BJ (cell line): ENCODE measurements around the gene SLC6A17. TPM values are rescaled to one million over a fixed set of nuclear protein-coding genes. Genes with fewer than 3 reads are reported as not detected.

Experiments
- CTCF ChIA-PET: fragments of 350-600 bp; formaldehyde crosslinking; extraction: SDS; loops from one replicate; lab custom pipeline; 2021; ENCODE audit warnings: antibody characterized with exemption, inconsistent platforms; lab: Yijun Ruan, JAX
- POLR2A ChIA-PET: fragments of 300-600 bp; sonication (Branson Sonifier 250); formaldehyde crosslinking; extraction: SDS; loops from one replicate; lab custom pipeline; 2021; ENCODE audit warnings: antibody characterized with exemption; lab: Charles Lee
- DNase-seq: peaks from one replicate; pipeline ENCODE4 v3.0.0-alpha.2; 2011; ENCODE audit warnings: low read depth
- H3K27me3 ChIP-seq: 2 replicates; pipeline ENCODE4 v1.6.0; 2011; ENCODE audit warnings: low read length; ENCODE audit not compliant: control insufficient read depth, insufficient read depth
- H3K36me3 ChIP-seq: 2 replicates; pipeline ENCODE4 v1.5.1; 2011; ENCODE audit warnings: low read length; ENCODE audit not compliant: control insufficient read depth, insufficient read depth
- H3K4me3 ChIP-seq: 2 replicates; pipeline ENCODE4 v1.5.1; 2011; ENCODE audit warnings: low read depth, mild to moderate bottlenecking, control low read depth, low read length
- polyA plus RNA-seq: library from polyadenylated mRNA; depleted of rRNA; stranded (reverse); fragments of >200 nt; gene quantifications from 2 replicates; pipeline ENCODE4 v1.2.3, GENCODE V29; 2011
- TF ChIP-seq, protein P1 (sequence below): IDR thresholded peaks from 2 replicates; pipeline ENCODE4 v1.5.1; 2011; ENCODE audit warnings: low read depth, mild to moderate bottlenecking, control low read depth, inconsistent platforms, low read length, moderate library complexity; ENCODE audit not compliant: insufficient read depth

Gene SLC6A17
- polyA plus RNA-seq, 1 experiment: 1.6 TPM

- H3K27me3 ChIP-seq: no peaks in the 10 kb centered on the region
- TF ChIP-seq, protein P1, sequence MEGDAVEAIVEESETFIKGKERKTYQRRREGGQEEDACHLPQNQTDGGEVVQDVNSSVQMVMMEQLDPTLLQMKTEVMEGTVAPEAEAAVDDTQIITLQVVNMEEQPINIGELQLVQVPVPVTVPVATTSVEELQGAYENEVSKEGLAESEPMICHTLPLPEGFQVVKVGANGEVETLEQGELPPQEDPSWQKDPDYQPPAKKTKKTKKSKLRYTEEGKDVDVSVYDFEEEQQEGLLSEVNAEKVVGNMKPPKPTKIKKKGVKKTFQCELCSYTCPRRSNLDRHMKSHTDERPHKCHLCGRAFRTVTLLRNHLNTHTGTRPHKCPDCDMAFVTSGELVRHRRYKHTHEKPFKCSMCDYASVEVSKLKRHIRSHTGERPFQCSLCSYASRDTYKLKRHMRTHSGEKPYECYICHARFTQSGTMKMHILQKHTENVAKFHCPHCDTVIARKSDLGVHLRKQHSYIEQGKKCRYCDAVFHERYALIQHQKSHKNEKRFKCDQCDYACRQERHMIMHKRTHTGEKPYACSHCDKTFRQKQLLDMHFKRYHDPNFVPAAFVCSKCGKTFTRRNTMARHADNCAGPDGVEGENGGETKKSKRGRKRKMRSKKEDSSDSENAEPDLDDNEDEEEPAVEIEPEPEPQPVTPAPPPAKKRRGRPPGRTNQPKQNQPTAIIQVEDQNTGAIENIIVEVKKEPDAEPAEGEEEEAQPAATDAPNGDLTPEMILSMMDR: no peak
- CTCF ChIA-PET: interaction anchor here (0.9 to 16.3 kb wide), 4 partner anchors 10 to 298 kb away, joined by 3 to 331 read pairs (median 66); partner anchors contain the start of genes KCNC4 and PROK1
- no peaks in the 10 kb centered on the region for H3K36me3 ChIP-seq
- H3K4me3 ChIP-seq: no peak overlapping the region
- no peak for DNase-seq
- POLR2A ChIA-PET: no interaction called here
Measured at GRCh38 chr1:110198746-110199145, 48.5 kb downstream of the SLC6A17 start.

- no peak for DNase-seq
- Histone ChIP-seq H3K4me3 (no peak overlapping the region), H3K27me3 (no peaks in the 10 kb centered on the region), H3K36me3 (no peaks in the 10 kb centered on the region)
- ChIA-PET CTCF (interaction anchor here (1.0 to 18.4 kb wide), 5 partner anchors 107 to 417 kb away, joined by 3 to 1014 read pairs (median 101); partner anchors contain the start of gene PROK1), POLR2A (no interaction called here)
- TF ChIP-seq, protein P1: no peak
Measured at GRCh38 chr1:110200190-110200589, 49.9 kb downstream of the SLC6A17 start.

DNA sequence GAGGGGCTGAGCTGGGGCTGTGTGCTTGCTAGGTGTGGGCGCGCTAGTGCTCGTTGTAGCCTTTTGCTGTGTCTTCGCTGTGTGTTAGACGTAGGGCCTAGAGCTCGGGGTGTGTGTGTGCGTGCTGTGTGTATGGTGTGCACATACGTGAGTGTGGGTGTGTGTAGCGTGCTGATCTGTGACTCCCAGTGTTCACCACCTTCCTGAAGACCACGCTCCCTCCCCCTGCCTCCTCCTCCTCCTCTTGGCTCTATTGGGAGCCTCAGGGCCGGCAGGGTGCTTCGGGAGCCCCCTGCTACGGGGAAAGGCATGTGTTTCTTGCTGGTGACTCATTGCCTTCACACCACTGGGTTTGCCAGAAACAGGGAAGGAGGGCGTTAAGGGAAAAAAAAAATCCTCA is 50.4 kb downstream of the SLC6A17 start:
- DNase-seq: no peak
- H3K27me3 ChIP-seq: no peaks in the 10 kb centered on the region
- H3K36me3 ChIP-seq: no peaks in the 10 kb centered on the region
- POLR2A ChIA-PET: interaction anchor here (0.7 kb wide), 1 partner anchor 342 kb away, joined by 3 read pairs; no protein-coding TSS in a partner anchor
- CTCF ChIA-PET: interaction anchor here (0.9 to 18.4 kb wide), 8 partner anchors 84 to 416 kb away, joined by 3 to 1014 read pairs (median 5); partner anchors contain the start of gene PROK1
- H3K4me3 ChIP-seq: no peak overlapping the region
- TF ChIP-seq, protein P1: no peak

- Histone ChIP-seq H3K27me3 (no peaks in the 10 kb centered on the region), H3K4me3 (no peak overlapping the region), H3K36me3 (no peaks in the 10 kb centered on the region)
- CTCF ChIA-PET: interaction anchor here (0.9 to 18.4 kb wide), 15 partner anchors 10 to 415 kb away, joined by 3 to 1014 read pairs (median 4); partner anchors contain the start of gene PROK1
- TF ChIP-seq, protein P1: no peak
- POLR2A ChIA-PET: interaction anchor here (0.7 kb wide), 1 partner anchor 342 kb away, joined by 3 read pairs; no protein-coding TSS in a partner anchor
- no peak for DNase-seq
Measured at GRCh38 chr1:110201157-110201825, 51.0 kb downstream of the SLC6A17 start.

- H3K4me3 ChIP-seq: no peak overlapping the region
- POLR2A ChIA-PET: no interaction called here
- no peaks in the 10 kb centered on the region for H3K27me3 ChIP-seq
- TF ChIP-seq, protein P1: peak; percentile 79
- no peak for DNase-seq
- CTCF ChIA-PET: interaction anchor here (0.6 to 18.4 kb wide), 45 partner anchors 10 to 307 kb away, joined by 3 to 1014 read pairs (median 4); partner anchors contain the start of genes LAMTOR5, PROK1 and RBM15
- H3K36me3 ChIP-seq: no peaks in the 10 kb centered on the region
Measured at GRCh38 chr1:110203021-110203661, 52.8 kb downstream of the SLC6A17 start.
